ENCODE data around the gene IL17RE.

Gene IL17RE

DNA sequence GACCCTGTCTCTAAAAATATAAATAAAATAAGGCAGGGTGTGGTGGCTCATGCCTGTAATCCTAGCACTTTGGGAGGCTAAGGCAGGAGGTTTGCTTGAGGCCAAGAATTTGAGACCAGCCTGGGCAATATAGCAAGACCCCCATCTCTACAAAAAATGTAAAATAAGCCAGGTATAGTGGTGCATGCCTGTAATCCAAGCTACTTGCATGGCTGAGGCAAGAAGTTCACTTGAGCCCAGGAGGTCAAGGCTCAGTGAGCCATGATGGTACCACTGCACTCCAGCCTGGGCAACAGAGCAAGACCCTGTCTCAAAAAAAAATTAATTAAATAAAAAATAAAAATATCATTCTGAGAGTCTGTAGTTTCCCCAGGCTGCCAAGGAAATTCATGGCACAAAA lies 16.3 kb upstream of the IL17RE start:
- H3K4me2 ChIP-seq (ENCODE audit: low read length): no peak overlapping the region
- H3K79me2 ChIP-seq (ENCODE audit: control insufficient read depth, low read length): peaks cover 10% of the 10 kb centered on the region
- peaks cover 5% of the 10 kb centered on the region for H3K4me1 ChIP-seq (ENCODE audit: control insufficient read depth, low read length)
- H4K20me1 ChIP-seq (ENCODE audit: control insufficient read depth, insufficient read depth, low read depth, low read length): no peaks in the 10 kb centered on the region
- H3K27me3 ChIP-seq (ENCODE audit: control insufficient read depth, low read length): no peaks in the 10 kb centered on the region
- H3K9me2 ChIP-seq (replicated peaks; ENCODE audit: control insufficient read depth, low read length): no peaks in the 10 kb centered on the region
- no peaks in the 10 kb centered on the region for H3F3A ChIP-seq (ENCODE audit: control insufficient read depth, insufficient read depth)
- H3K4me3 ChIP-seq (ENCODE audit: low read length): no peak overlapping the region
- no peak overlapping the region for H3K27ac ChIP-seq (ENCODE audit: low read depth, low read length)
- no peak for TF ChIP-seq EZH2phosphoT487 (IDR thresholded peaks at IDR 0.05; ENCODE audit: borderline replicate concordance, low read length)
- TF ChIP-seq, protein P1, sequence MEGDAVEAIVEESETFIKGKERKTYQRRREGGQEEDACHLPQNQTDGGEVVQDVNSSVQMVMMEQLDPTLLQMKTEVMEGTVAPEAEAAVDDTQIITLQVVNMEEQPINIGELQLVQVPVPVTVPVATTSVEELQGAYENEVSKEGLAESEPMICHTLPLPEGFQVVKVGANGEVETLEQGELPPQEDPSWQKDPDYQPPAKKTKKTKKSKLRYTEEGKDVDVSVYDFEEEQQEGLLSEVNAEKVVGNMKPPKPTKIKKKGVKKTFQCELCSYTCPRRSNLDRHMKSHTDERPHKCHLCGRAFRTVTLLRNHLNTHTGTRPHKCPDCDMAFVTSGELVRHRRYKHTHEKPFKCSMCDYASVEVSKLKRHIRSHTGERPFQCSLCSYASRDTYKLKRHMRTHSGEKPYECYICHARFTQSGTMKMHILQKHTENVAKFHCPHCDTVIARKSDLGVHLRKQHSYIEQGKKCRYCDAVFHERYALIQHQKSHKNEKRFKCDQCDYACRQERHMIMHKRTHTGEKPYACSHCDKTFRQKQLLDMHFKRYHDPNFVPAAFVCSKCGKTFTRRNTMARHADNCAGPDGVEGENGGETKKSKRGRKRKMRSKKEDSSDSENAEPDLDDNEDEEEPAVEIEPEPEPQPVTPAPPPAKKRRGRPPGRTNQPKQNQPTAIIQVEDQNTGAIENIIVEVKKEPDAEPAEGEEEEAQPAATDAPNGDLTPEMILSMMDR (IDR thresholded peaks at IDR 0.05; ENCODE audit: low read depth, low read length, poor library complexity, severe bottlenecking): no peak
- H3K36me3 ChIP-seq (ENCODE audit: control insufficient read depth, low read length): peaks cover 9% of the 10 kb centered on the region; the same call in 1 of the 2 replicates
- no peaks in the 10 kb centered on the region for H3K9me3 ChIP-seq (ENCODE audit: control insufficient read depth, insufficient read depth, low read length)

DNA sequence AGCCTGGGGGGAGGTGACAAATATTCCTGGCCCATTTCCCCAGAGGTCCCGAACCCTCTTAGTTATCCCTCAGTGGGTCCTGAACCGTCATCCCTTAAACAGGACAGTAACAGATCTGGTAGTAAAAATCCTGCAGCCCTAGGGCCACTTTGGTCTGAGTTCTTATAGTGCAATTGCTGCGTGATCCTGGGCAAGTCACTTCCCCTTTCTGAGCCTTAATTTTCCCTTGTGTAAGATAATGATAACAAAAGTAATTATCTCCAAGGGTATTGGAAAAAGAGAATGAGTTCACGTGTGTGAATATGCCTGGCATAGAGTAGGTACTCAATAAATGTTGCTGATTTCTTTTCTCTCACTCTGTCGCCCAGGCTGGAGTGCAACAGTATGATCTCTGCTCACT lies 15.2 kb upstream of the IL17RE start:
- H3K9me3 ChIP-seq (ENCODE audit: control insufficient read depth, insufficient read depth, low read length): no peaks in the 10 kb centered on the region
- H3K27me3 ChIP-seq (ENCODE audit: control insufficient read depth, low read length): no peaks in the 10 kb centered on the region
- H3K9me2 ChIP-seq (replicated peaks; ENCODE audit: control insufficient read depth, low read length): no peaks in the 10 kb centered on the region
- peaks cover 9% of the 10 kb centered on the region for H3K4me1 ChIP-seq (ENCODE audit: control insufficient read depth, low read length)
- 0 out of 2 replicates have a peak, but pooled peaks cover 2% of the 10 kb centered on the region for H3F3A ChIP-seq (ENCODE audit: control insufficient read depth, insufficient read depth)
- no peak for TF ChIP-seq EZH2phosphoT487 (IDR thresholded peaks at IDR 0.05; ENCODE audit: borderline replicate concordance, low read length)
- TF ChIP-seq, protein P1 (IDR thresholded peaks at IDR 0.05; ENCODE audit: low read depth, low read length, poor library complexity, severe bottlenecking): no peak
- H3K27ac ChIP-seq (ENCODE audit: low read depth, low read length): no peak overlapping the region
- peaks cover 19% of the 10 kb centered on the region for H3K36me3 ChIP-seq (ENCODE audit: control insufficient read depth, low read length)
- 0 out of 2 replicates have a peak, but pooled peaks cover 4% of the 10 kb centered on the region for H4K20me1 ChIP-seq (ENCODE audit: control insufficient read depth, insufficient read depth, low read depth, low read length)
- no peak overlapping the region for H3K4me2 ChIP-seq (ENCODE audit: low read length)
- peaks cover 21% of the 10 kb centered on the region for H3K79me2 ChIP-seq (ENCODE audit: control insufficient read depth, low read length)
- no peak overlapping the region for H3K4me3 ChIP-seq (ENCODE audit: low read length)

DNA sequence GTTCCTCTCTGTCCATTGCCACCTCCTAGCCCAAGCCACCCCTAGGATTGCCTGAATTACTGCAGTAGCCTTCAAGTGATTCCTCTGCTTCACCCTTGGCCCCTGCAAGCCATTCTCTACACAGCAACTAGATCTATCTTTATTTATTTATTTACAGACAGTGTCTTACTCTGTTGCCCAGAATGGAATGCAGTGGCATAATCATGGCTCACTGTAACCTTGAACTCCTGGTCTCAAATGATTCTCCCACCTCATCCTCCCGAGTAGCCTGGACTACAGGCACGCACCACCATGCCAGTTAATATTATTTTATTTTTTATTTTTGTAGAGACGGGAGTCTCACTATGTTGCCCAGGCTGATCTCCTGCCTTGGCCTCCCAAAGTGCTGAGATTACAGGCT lies 14.1 kb upstream of the IL17RE start:
- Histone ChIP-seq H3K9me2 (replicated peaks; ENCODE audit: control insufficient read depth, low read length) (no peaks in the 10 kb centered on the region), H3K79me2 (ENCODE audit: control insufficient read depth, low read length) (peaks cover 32% of the 10 kb centered on the region), H3K4me3 (ENCODE audit: low read length) (no peak overlapping the region), H3K4me2 (ENCODE audit: low read length) (no peak overlapping the region), H3K4me1 (ENCODE audit: control insufficient read depth, low read length) (peaks cover 18% of the 10 kb centered on the region), H3K27ac (ENCODE audit: low read depth, low read length) (no peak overlapping the region), H3K36me3 (ENCODE audit: control insufficient read depth, low read length) (peaks cover 29% of the 10 kb centered on the region), H4K20me1 (ENCODE audit: control insufficient read depth, insufficient read depth, low read depth, low read length) (peaks cover 10% of the 10 kb centered on the region; the same call in 1 of the 2 replicates), H3K9me3 (ENCODE audit: control insufficient read depth, insufficient read depth, low read length) (no peaks in the 10 kb centered on the region), H3K27me3 (ENCODE audit: control insufficient read depth, low read length) (no peaks in the 10 kb centered on the region), H3F3A (ENCODE audit: control insufficient read depth, insufficient read depth) (0 out of 2 replicates have a peak, but pooled peaks cover 4% of the 10 kb centered on the region)
- TF ChIP-seq EZH2phosphoT487 (IDR thresholded peaks at IDR 0.05; ENCODE audit: borderline replicate concordance, low read length): no peak
- TF ChIP-seq, protein P1 (IDR thresholded peaks at IDR 0.05; ENCODE audit: low read depth, low read length, poor library complexity, severe bottlenecking): no peak
